ENCODE measurements around the gene SELENOV. TPM values are rescaled to one million over a fixed set of nuclear protein-coding genes. Genes with fewer than 3 reads are reported as not detected.

Gene SELENOV
- total and polyA plus RNA-seq, 2 experiments from 2014 or later: 1.3 to 4.3 TPM

DNA sequence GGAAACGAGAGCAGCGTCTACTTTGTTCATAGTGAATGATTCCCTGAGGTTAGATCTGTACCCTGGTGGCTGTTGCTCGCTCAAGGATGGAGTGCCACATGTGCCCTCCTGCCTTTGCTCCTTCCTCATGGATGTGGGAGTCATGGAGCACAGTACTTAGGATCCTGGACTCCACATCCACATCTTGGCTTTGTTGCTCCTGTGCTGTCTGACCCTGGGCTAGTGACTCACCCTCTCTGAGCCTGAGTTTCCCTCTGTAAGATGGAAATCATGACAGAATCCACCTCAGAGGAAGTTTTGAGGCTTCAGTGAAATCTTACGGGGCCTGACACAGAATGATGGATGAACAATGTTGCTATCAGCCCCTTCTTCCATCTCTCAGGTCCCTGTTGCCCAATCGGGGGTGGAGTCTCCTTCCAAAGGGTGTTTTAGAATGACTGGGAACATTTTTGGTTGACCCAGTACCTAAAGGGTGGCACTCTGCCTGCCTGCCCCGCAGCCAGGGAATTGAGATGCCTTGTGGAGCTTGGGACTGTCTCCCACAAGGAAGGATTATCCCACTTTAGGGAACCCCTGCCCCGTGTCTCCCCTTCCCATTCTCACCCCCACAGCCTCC lies 44.1 kb upstream of the SELENOV start:
- Histone ChIP-seq H3K27ac (no peak overlapping the region), H3K4me3 (no peak overlapping the region), H3K9me3 (ENCODE audit: low read depth) (no peaks in the 10 kb centered on the region), H3K36me3 (peaks cover 67% of the 10 kb centered on the region), H3K4me1 (ENCODE audit: low read depth) (no peaks in the 10 kb centered on the region), H3K27me3 (no peaks in the 10 kb centered on the region)
- TF ChIP-seq CTCF (IDR thresholded peaks at IDR 0.05; ENCODE audit: low read depth, low read length): no peak
- DNase-seq (ENCODE audit: low read depth in 1 of 2, low spot score in 1 of 2): no peak

GRCh38 chr19:39471756-39472536 lies 43.0 kb upstream of the SELENOV start:
- Histone ChIP-seq H3K4me3 (no peak overlapping the region), H3K36me3 (peaks cover 64% of the 10 kb centered on the region), H3K27ac (no peak overlapping the region), H3K9me3 (ENCODE audit: low read depth) (no peaks in the 10 kb centered on the region), H3K4me1 (ENCODE audit: low read depth) (no peaks in the 10 kb centered on the region), H3K27me3 (no peaks in the 10 kb centered on the region)
- DNase-seq (ENCODE audit: low read depth in 1 of 2, low spot score in 1 of 2): no peak
- TF ChIP-seq CTCF (IDR thresholded peaks at IDR 0.05; ENCODE audit: low read depth, low read length): no peak

- Histone ChIP-seq H3K4me3 (no peak overlapping the region), H3K27ac (no peak overlapping the region), H3K36me3 (peaks cover 57% of the 10 kb centered on the region), H3K4me1 (ENCODE audit: low read depth) (no peaks in the 10 kb centered on the region), H3K9me3 (ENCODE audit: low read depth) (no peaks in the 10 kb centered on the region), H3K27me3 (no peaks in the 10 kb centered on the region)
- no peak for TF ChIP-seq CTCF (IDR thresholded peaks at IDR 0.05; ENCODE audit: low read depth, low read length)
- no peak for DNase-seq (ENCODE audit: low read depth in 1 of 2, low spot score in 1 of 2)
These were observed 42.0 kb upstream of the SELENOV start for GRCh38 chr19:39472746-39473442.

GRCh38 chr19:39473443-39473960 lies 41.4 kb upstream of the SELENOV start:
- DNase-seq (ENCODE audit: low read depth in 1 of 2, low spot score in 1 of 2): no peak
- Histone ChIP-seq H3K9me3 (ENCODE audit: low read depth) (no peaks in the 10 kb centered on the region), H3K27me3 (no peaks in the 10 kb centered on the region), H3K4me1 (ENCODE audit: low read depth) (no peaks in the 10 kb centered on the region), H3K36me3 (peaks cover 51% of the 10 kb centered on the region), H3K27ac (no peak overlapping the region), H3K4me3 (no peak overlapping the region)
- no peak for TF ChIP-seq CTCF (IDR thresholded peaks at IDR 0.05; ENCODE audit: low read depth, low read length)

DNA sequence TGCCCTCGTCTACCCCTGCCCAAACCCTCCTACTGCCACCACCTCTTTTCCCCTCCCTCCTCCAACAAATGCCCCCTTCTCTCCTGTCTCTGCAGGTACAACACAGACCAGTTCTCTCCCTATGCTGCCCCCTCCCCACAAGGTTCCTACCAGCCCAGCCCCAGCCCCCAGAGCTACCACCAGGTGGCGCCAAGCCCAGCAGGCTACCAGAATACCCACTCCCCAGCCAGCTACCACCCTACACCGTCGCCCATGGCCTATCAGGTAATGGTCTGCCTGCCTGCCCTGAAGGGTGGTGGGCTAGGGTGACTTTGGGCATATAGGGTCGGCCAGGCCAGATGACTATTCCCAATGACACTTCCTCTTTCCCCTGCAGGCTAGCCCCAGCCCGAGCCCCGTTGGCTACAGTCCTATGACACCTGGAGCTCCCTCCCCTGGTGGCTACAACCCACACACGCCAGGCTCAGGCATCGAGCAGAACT lies 40.8 kb upstream of the SELENOV start:
- Histone ChIP-seq H3K4me1 (ENCODE audit: low read depth) (peaks cover under 1% of the 10 kb centered on the region), H3K27ac (no peak overlapping the region), H3K27me3 (no peaks in the 10 kb centered on the region), H3K36me3 (peaks cover 44% of the 10 kb centered on the region), H3K9me3 (ENCODE audit: low read depth) (no peaks in the 10 kb centered on the region), H3K4me3 (no peak overlapping the region)
- peak; percentile 53 to 83 for DNase-seq (ENCODE audit: low read depth in 1 of 2, low spot score in 1 of 2)
- TF ChIP-seq CTCF (IDR thresholded peaks at IDR 0.05; ENCODE audit: low read depth, low read length): peak; percentile 89
